H9 (cell line): ENCODE data around the gene STX11. TPM values are rescaled to one million over a fixed set of nuclear protein-coding genes. Genes with fewer than 3 reads are reported as not detected.

ENCODE experiments used
- DNase-seq: peaks from one replicate; pipeline ENCODE4 v3.0.0-alpha.2; 2017
- H2AFZ ChIP-seq: one replicate; pipeline ENCODE4 v1.6.1; 2013; ENCODE audit warnings: mild to moderate bottlenecking, low read length, control low read depth, moderate library complexity
- H2AK5ac ChIP-seq: 2 replicates; pipeline ENCODE4 v1.6.1; 2013; ENCODE audit warnings: low read length, control low read depth, mixed read lengths; ENCODE audit not compliant: insufficient read length
- H2BK120ac ChIP-seq: one replicate; pipeline ENCODE4 v1.6.1; 2013; ENCODE audit warnings: low read depth, mild to moderate bottlenecking, low read length, control low read depth, inconsistent platforms; ENCODE audit not compliant: poor library complexity, severe bottlenecking
- H2BK12ac ChIP-seq: 2 replicates; pipeline ENCODE4 v1.6.1; 2013; ENCODE audit warnings: low read length, control low read depth, mixed read lengths, low read depth; ENCODE audit not compliant: insufficient read length
- H2BK15ac ChIP-seq: 2 replicates; pipeline ENCODE4 v1.6.1; 2013; ENCODE audit warnings: low read depth, low read length, control low read depth
- H2BK20ac ChIP-seq: one replicate; pipeline ENCODE4 v1.6.1; 2013; ENCODE audit warnings: low read depth, mild to moderate bottlenecking, low read length, control low read depth, inconsistent platforms; ENCODE audit not compliant: poor library complexity, severe bottlenecking
- H2BK5ac ChIP-seq: 2 replicates; pipeline ENCODE4 v1.6.1; 2013; ENCODE audit warnings: low read length, control low read depth, mixed read lengths; ENCODE audit not compliant: insufficient read length
- H3K14ac ChIP-seq: 2 replicates; pipeline ENCODE4 v1.6.1; 2013; ENCODE audit warnings: low read length, control low read depth; ENCODE audit not compliant: insufficient read depth
- H3K18ac ChIP-seq: 2 replicates; pipeline ENCODE4 v1.6.1; 2013; ENCODE audit warnings: low read depth, mild to moderate bottlenecking, mixed read lengths, low read length, control low read depth; ENCODE audit not compliant: insufficient read length
- H3K23ac ChIP-seq: 2 replicates; pipeline ENCODE4 v1.6.1; 2013; ENCODE audit warnings: low read length, control low read depth, mixed read lengths, low read depth; ENCODE audit not compliant: insufficient read length
- H3K23me2 ChIP-seq: 2 replicates; pipeline ENCODE4 v1.6.1; 2013; ENCODE audit warnings: low read depth, mild to moderate bottlenecking, mixed read lengths, low read length, control low read depth; ENCODE audit not compliant: insufficient read length, poor library complexity, severe bottlenecking
- H3K27ac ChIP-seq: 2 replicates; pipeline ENCODE4 v1.5.1; 2013; ENCODE audit warnings: low read length, control low read depth, mixed read lengths, low read depth; ENCODE audit not compliant: insufficient read length
- H3K27me3 ChIP-seq: 2 replicates; pipeline ENCODE4 v1.6.1; 2013; ENCODE audit warnings: low read length, control low read depth, inconsistent platforms; ENCODE audit not compliant: insufficient read depth
- H3K4ac ChIP-seq: 2 replicates; pipeline ENCODE4 v1.6.1; 2013; ENCODE audit warnings: low read depth, mild to moderate bottlenecking, control low read depth, inconsistent platforms, low read length, moderate library complexity
- H3K4me1 ChIP-seq: 2 replicates; pipeline ENCODE4 v1.6.1; 2013; ENCODE audit warnings: low read length, control low read depth, inconsistent platforms; ENCODE audit not compliant: insufficient read depth
- H3K4me2 ChIP-seq: 2 replicates; pipeline ENCODE4 v1.6.1; 2013; ENCODE audit warnings: low read length, control low read depth, mixed read lengths; ENCODE audit not compliant: insufficient read length, insufficient read depth
- H3K56ac ChIP-seq: 2 replicates; pipeline ENCODE4 v1.6.1; 2013; ENCODE audit warnings: low read depth, mild to moderate bottlenecking, mixed read lengths, low read length, control low read depth; ENCODE audit not compliant: insufficient read length
- H3K79me1 ChIP-seq: 2 replicates; pipeline ENCODE4 v1.6.1; 2013; ENCODE audit warnings: low read depth, mild to moderate bottlenecking, moderate library complexity, low read length, control low read depth, inconsistent platforms; ENCODE audit not compliant: insufficient read depth, poor library complexity, severe bottlenecking
- H3K79me2 ChIP-seq: 2 replicates; pipeline ENCODE4 v1.6.1; 2013; ENCODE audit warnings: low read length, control low read depth, inconsistent platforms; ENCODE audit not compliant: insufficient read depth
- H3K9ac ChIP-seq: 2 replicates; pipeline ENCODE4 v1.6.1; 2013; ENCODE audit warnings: low read length, control low read depth, mixed read lengths; ENCODE audit not compliant: insufficient read length; ENCODE audit errors: extremely low read depth
- H3K9me3 ChIP-seq: one replicate; pipeline ENCODE4 v1.6.1; 2013; ENCODE audit warnings: low read depth, low read length, inconsistent platforms; ENCODE audit not compliant: control insufficient read depth
- H3T11ph ChIP-seq: one replicate; pipeline ENCODE4 v1.6.1; 2013; ENCODE audit warnings: mild to moderate bottlenecking, low read length, control low read depth, inconsistent platforms
- H4K20me1 ChIP-seq: one replicate; pipeline ENCODE4 v1.6.1; 2013; ENCODE audit not compliant: control insufficient read depth, insufficient read length, insufficient read depth
- H4K5ac ChIP-seq: 2 replicates; pipeline ENCODE4 v1.6.1; 2013; ENCODE audit warnings: low read depth, mild to moderate bottlenecking, mixed read lengths, low read length, control low read depth; ENCODE audit not compliant: insufficient read length
- H4K8ac ChIP-seq: replicated peaks from 2 replicates; pipeline ENCODE4 v1.6.1; 2013; ENCODE audit warnings: low read length, control low read depth, mixed read lengths, low read depth; ENCODE audit not compliant: insufficient read length
- H4K91ac ChIP-seq: 2 replicates; pipeline ENCODE4 v1.6.1; 2013; ENCODE audit warnings: low read depth, mild to moderate bottlenecking, moderate library complexity, mixed read lengths, low read length, control low read depth; ENCODE audit not compliant: insufficient read length
- H3K27ac Mint-ChIP-seq, 3 experiments: 2 replicates in 2 of 3; 3 replicates in 1 of 3; pipeline ENCODE4 v1.8.0; 2020 to 2021; ENCODE audit warnings: mixed read lengths in 3 of 3, mild to moderate bottlenecking in 1 of 3, moderate library complexity in 1 of 3
- H3K27me3 Mint-ChIP-seq: 2 replicates; pipeline ENCODE4 v1.8.0; 2021; ENCODE audit warnings: low read depth, mild to moderate bottlenecking, moderate library complexity, mixed read lengths
- H3K36me3 Mint-ChIP-seq, 3 experiments: 2 replicates in 2 of 3; 3 replicates in 1 of 3; pipeline ENCODE4 v1.8.0; 2020 to 2021; ENCODE audit warnings: low read depth in 3 of 3, mixed read lengths in 3 of 3; ENCODE audit not compliant: insufficient read depth in 1 of 3
- H3K4me1 Mint-ChIP-seq, 2 experiments: 2 replicates each; pipeline ENCODE4 v1.8.0; 2020; ENCODE audit warnings: mixed read lengths in 2 of 2
- H3K4me3 Mint-ChIP-seq, 2 experiments: 2 replicates in 1 of 2; 3 replicates in 1 of 2; pipeline ENCODE4 v1.8.0; 2020 to 2021; ENCODE audit warnings: mild to moderate bottlenecking in 2 of 2, mixed read lengths in 2 of 2, moderate library complexity in 1 of 2
- H3K9me3 Mint-ChIP-seq, 2 experiments: 2 replicates in 1 of 2; 3 replicates in 1 of 2; pipeline ENCODE4 v1.8.0; 2020; ENCODE audit warnings: mild to moderate bottlenecking in 2 of 2, mixed read lengths in 2 of 2, moderate library complexity in 1 of 2
- CTCF ChIP-seq: fragments of 200-600 bp; sonication (generic); conservative IDR thresholded peaks from 3 replicates; pipeline ENCODE4 v1.8.0; 2021; ENCODE audit warnings: antibody characterized with exemption, mild to moderate bottlenecking
- WGBS: extraction: QIAGEN DNeasy Blood & Tissue Kit; methylation state at CpG from one replicate; pipeline ENCODE4 v1.1.7; 2013; ENCODE audit warnings: missing lambda C conversion rate, low lambda C conversion rate, mixed read lengths; ENCODE audit not compliant: insufficient read length; ENCODE audit errors: extremely low coverage; 5-methylcytosine and 5-hydroxymethylcytosine counted together
- total RNA-seq: library from RNA; stranded (reverse); gene quantifications from 2 replicates; pipeline ENCODE4 v1.2.1, GENCODE V29; 2021

STX11 gene
- total RNA-seq, 1 experiment from 2014 or later, result 0.22 TPM

- WGBS, result no CpG with 5 or more reads among the region's 4 CpGs
- no peaks in the 10 kb centered on the region; a peak in 1 of 5 replicates for H3K9me3 Mint-ChIP-seq
Measured at GRCh38 chr6:144104488-144104887, 45.8 kb upstream of the STX11 start.

More at GRCh38 chr6:144104488-144104887, 45.8 kb upstream of the STX11 start:
- no peak overlapping the region for H4K91ac ChIP-seq
- no peak overlapping the region for H3K56ac ChIP-seq
- H3K9ac ChIP-seq, result no peak overlapping the region
- no peak overlapping the region for H3K23ac ChIP-seq
- no peak for TF ChIP-seq CTCF
- H3T11ph ChIP-seq, result no peak overlapping the region
- H2AFZ ChIP-seq, result no peak overlapping the region
- no peak overlapping the region for H3K27ac Mint-ChIP-seq
- no peak overlapping the region for H3K4ac ChIP-seq
- no peaks in the 10 kb centered on the region for H3K79me2 ChIP-seq
- no peaks in the 10 kb centered on the region for H3K27me3 ChIP-seq
- no peak overlapping the region for H2AK5ac ChIP-seq
- no peaks in the 10 kb centered on the region for H3K9me3 ChIP-seq
- no peak overlapping the region for H3K27ac ChIP-seq
- H3K4me2 ChIP-seq, result no peak overlapping the region
- H3K79me1 ChIP-seq, result no peaks in the 10 kb centered on the region
- no peaks in the 10 kb centered on the region for H3K23me2 ChIP-seq
- H3K4me1 ChIP-seq, result no peaks in the 10 kb centered on the region
- no peak overlapping the region for H4K8ac ChIP-seq
- no peak overlapping the region for H3K4me3 Mint-ChIP-seq
- H2BK12ac ChIP-seq, result no peak overlapping the region
- H2BK20ac ChIP-seq, result no peak overlapping the region
- H3K36me3 Mint-ChIP-seq, result no peaks in the 10 kb centered on the region
- H4K20me1 ChIP-seq, result no peaks in the 10 kb centered on the region
- H2BK15ac ChIP-seq, result no peak overlapping the region
- peaks cover under 1% of the 10 kb centered on the region for H3K27me3 Mint-ChIP-seq
- no peak overlapping the region for H2BK120ac ChIP-seq
- H3K4me1 Mint-ChIP-seq, result peaks cover 0 to 8% of the 10 kb centered on the region in 2 experiments; a peak in 2 of 4 replicates
- no peak overlapping the region for H2BK5ac ChIP-seq
- H3K18ac ChIP-seq, result no peak overlapping the region
- no peak for DNase-seq
- H4K5ac ChIP-seq, result no peak overlapping the region
- no peak overlapping the region for H3K14ac ChIP-seq
